Loucy (cell line): ENCODE results near the gene UBN1.

ENCODE experiments used
- H2AFZ ChIP-seq: fragments of 200-600 bp; sonication (generic); 2 replicates; pipeline ENCODE4 v1.6.0; 2016; ENCODE audit warnings: antibody characterized with exemption, mild to moderate bottlenecking, low read length, moderate library complexity
- H3F3A ChIP-seq: fragments of 200-600 bp; 2 replicates; pipeline ENCODE4 v1.6.0; 2016; ENCODE audit warnings: antibody characterized with exemption, low read depth, mild to moderate bottlenecking
- H3K27me3 ChIP-seq: fragments of 200-600 bp; sonication (generic); 2 replicates; pipeline ENCODE4 v1.6.1; 2014; ENCODE audit warnings: low read length, mild to moderate bottlenecking; ENCODE audit not compliant: insufficient read depth, poor library complexity, severe bottlenecking
- H3K36me3 ChIP-seq: fragments of 200-600 bp; sonication (generic); 2 replicates; pipeline ENCODE4 v1.6.1; 2016; ENCODE audit warnings: low read length; ENCODE audit not compliant: insufficient read depth
- H3K4me1 ChIP-seq: fragments of 200-600 bp; sonication (generic); 2 replicates; pipeline ENCODE4 v1.5.1; 2014; ENCODE audit warnings: low read length, mild to moderate bottlenecking; ENCODE audit not compliant: insufficient read depth, poor library complexity, severe bottlenecking
- H3K4me2 ChIP-seq: fragments of 200-600 bp; sonication (generic); 2 replicates; pipeline ENCODE4 v1.6.0; 2014; ENCODE audit warnings: antibody characterized with exemption, low read length, low read depth, mild to moderate bottlenecking; ENCODE audit not compliant: poor library complexity, severe bottlenecking
- H3K4me3 ChIP-seq: fragments of 200-600 bp; sonication (generic); 2 replicates; pipeline ENCODE4 v1.5.1; 2014; ENCODE audit warnings: low read length, mild to moderate bottlenecking, mixed read lengths; ENCODE audit not compliant: poor library complexity, severe bottlenecking
- H3K79me2 ChIP-seq: fragments of 200-600 bp; sonication (generic); 2 replicates; pipeline ENCODE4 v1.6.1; 2014; ENCODE audit warnings: low read length; ENCODE audit not compliant: insufficient read depth
- H3K9ac ChIP-seq: fragments of 200-600 bp; sonication (generic); 2 replicates; pipeline ENCODE4 v1.6.0; 2014; ENCODE audit warnings: mild to moderate bottlenecking, low read depth, low read length, moderate library complexity; ENCODE audit not compliant: poor library complexity, severe bottlenecking
- H3K9me2 ChIP-seq: fragments of 200-600 bp; sonication (generic); replicated peaks from 2 replicates; pipeline ENCODE4 v1.6.1; 2016; ENCODE audit warnings: low read depth, low read length, mixed read lengths
- H3K9me3 ChIP-seq: fragments of 200-600 bp; sonication (generic); 2 replicates; pipeline ENCODE4 v1.6.1; 2014; ENCODE audit warnings: mild to moderate bottlenecking, antibody characterized with exemption, low read length, low read depth; ENCODE audit not compliant: insufficient read depth
- H4K20me1 ChIP-seq: fragments of 200-600 bp; sonication (generic); 2 replicates; pipeline ENCODE4 v1.6.0; 2014; ENCODE audit warnings: antibody characterized with exemption, low read length, mild to moderate bottlenecking; ENCODE audit not compliant: insufficient read depth, poor library complexity, severe bottlenecking
- CTCF ChIP-seq: fragments of 200-600 bp; sonication (generic); conservative IDR thresholded peaks from 2 replicates; pipeline ENCODE4 v1.5.1; 2014; ENCODE audit warnings: mild to moderate bottlenecking, antibody characterized with exemption, low read length
- EZH2phosphoT487 ChIP-seq: fragments of 200-600 bp; IDR thresholded peaks from 2 replicates; pipeline ENCODE4 v1.6.1; 2018; ENCODE audit warnings: antibody characterized with exemption, mild to moderate bottlenecking, moderate library complexity, borderline replicate concordance

Gene UBN1

GRCh38 chr16:4803898-4804762, 43.2 kb upstream of the UBN1 start:
- Histone ChIP-seq H3K27me3 (no peaks in the 10 kb centered on the region), H3K4me1 (no peaks in the 10 kb centered on the region), H3K4me2 (no peak overlapping the region), H3F3A (no peaks in the 10 kb centered on the region), H3K4me3 (no peak overlapping the region), H3K79me2 (no peaks in the 10 kb centered on the region), H3K9me3 (no peaks in the 10 kb centered on the region), H2AFZ (no peak overlapping the region), H3K9me2 (no peaks in the 10 kb centered on the region), H4K20me1 (no peaks in the 10 kb centered on the region), H3K36me3 (peaks cover 4% of the 10 kb centered on the region; the same call in 1 of the 2 replicates), H3K9ac (no peak overlapping the region)
- TF ChIP-seq EZH2phosphoT487 = no peak
- TF ChIP-seq CTCF = no peak

GRCh38 chr16:4805231-4805630, 42.0 kb upstream of the UBN1 start:
- Histone ChIP-seq H3K36me3 (peaks cover 4% of the 10 kb centered on the region; the same call in 1 of the 2 replicates), H3K79me2 (no peaks in the 10 kb centered on the region), H3K4me2 (no peak overlapping the region), H3K9me3 (no peaks in the 10 kb centered on the region), H2AFZ (no peak overlapping the region), H4K20me1 (no peaks in the 10 kb centered on the region), H3F3A (no peaks in the 10 kb centered on the region), H3K27me3 (no peaks in the 10 kb centered on the region), H3K9me2 (no peaks in the 10 kb centered on the region), H3K4me1 (no peaks in the 10 kb centered on the region), H3K9ac (no peak overlapping the region), H3K4me3 (no peak overlapping the region)
- TF ChIP-seq EZH2phosphoT487 = no peak
- TF ChIP-seq CTCF = no peak

- H3K27me3 ChIP-seq = no peaks in the 10 kb centered on the region
- H3K9ac ChIP-seq = no peak overlapping the region
- no peaks in the 10 kb centered on the region for H3F3A ChIP-seq
- H2AFZ ChIP-seq = no peak overlapping the region
- peaks cover 4% of the 10 kb centered on the region; the same call in 1 of the 2 replicates for H3K36me3 ChIP-seq
- H3K4me1 ChIP-seq = no peaks in the 10 kb centered on the region
- no peaks in the 10 kb centered on the region for H3K79me2 ChIP-seq
- H3K9me3 ChIP-seq = no peaks in the 10 kb centered on the region
- no peak overlapping the region for H3K4me2 ChIP-seq
- no peak for TF ChIP-seq CTCF
- no peak for TF ChIP-seq EZH2phosphoT487
- H4K20me1 ChIP-seq = no peaks in the 10 kb centered on the region
- H3K9me2 ChIP-seq = no peaks in the 10 kb centered on the region
- no peak overlapping the region for H3K4me3 ChIP-seq
Measured at GRCh38 chr16:4806280-4806679, 41.0 kb upstream of the UBN1 start.
